ENCODE results near the gene MGST3. TPM values are rescaled to one million over a fixed set of nuclear protein-coding genes. Genes with fewer than 3 reads are reported as not detected.

Gene MGST3
- total RNA-seq, 1 donor = 178 TPM

DNA sequence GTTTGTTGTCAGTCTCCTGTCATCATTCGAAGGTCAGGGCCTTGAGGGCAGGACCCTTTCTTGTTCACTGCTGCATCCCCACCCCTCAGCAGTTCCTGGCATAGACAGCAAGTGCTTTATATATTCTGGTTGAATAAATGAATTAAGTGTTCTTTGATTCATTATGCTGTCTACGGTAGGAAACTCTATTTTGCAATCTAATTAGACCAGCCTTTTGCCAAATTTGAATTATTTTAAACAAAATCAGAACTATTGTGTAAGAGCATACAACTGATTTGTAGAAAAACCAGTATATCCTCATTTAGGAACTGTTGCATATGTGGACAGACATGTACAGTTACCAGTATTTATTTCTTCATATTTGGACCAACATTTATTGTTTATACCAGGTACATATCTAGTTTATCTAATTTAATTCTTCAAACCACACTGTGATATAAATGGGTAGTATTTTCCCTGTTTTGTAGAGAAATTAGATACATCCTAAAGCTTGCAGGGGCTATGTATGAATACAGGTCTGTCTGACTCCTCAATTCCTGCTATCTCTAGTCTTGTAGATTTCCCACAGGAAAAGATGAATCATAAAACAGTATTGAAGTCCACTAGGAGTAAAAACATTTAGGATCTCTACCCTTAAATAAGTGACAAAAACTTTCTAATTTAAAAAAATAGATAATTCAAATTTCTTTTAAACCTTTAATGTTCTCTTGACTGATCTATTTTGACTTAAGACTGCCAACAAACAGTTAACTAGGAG is 10.4 kb downstream of the MGST3 start:
- TF ChIP-seq, protein P1, sequence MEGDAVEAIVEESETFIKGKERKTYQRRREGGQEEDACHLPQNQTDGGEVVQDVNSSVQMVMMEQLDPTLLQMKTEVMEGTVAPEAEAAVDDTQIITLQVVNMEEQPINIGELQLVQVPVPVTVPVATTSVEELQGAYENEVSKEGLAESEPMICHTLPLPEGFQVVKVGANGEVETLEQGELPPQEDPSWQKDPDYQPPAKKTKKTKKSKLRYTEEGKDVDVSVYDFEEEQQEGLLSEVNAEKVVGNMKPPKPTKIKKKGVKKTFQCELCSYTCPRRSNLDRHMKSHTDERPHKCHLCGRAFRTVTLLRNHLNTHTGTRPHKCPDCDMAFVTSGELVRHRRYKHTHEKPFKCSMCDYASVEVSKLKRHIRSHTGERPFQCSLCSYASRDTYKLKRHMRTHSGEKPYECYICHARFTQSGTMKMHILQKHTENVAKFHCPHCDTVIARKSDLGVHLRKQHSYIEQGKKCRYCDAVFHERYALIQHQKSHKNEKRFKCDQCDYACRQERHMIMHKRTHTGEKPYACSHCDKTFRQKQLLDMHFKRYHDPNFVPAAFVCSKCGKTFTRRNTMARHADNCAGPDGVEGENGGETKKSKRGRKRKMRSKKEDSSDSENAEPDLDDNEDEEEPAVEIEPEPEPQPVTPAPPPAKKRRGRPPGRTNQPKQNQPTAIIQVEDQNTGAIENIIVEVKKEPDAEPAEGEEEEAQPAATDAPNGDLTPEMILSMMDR (IDR thresholded peaks at IDR 0.05; ENCODE audit: insufficient read depth, low read length) = no peak
- DNase-seq (ENCODE audit: low read depth) = peak; percentile 39
- H3K4me3 ChIP-seq (ENCODE audit: low read depth, low read length) = no peak overlapping the region

- DNase-seq (ENCODE audit: low read depth) = no peak
- H3K4me3 ChIP-seq (ENCODE audit: low read depth, low read length) = no peak overlapping the region
- TF ChIP-seq, protein P1 (IDR thresholded peaks at IDR 0.05; ENCODE audit: insufficient read depth, low read length) = no peak
Observed at GRCh38 chr1:165644064-165644735, 13.2 kb downstream of the MGST3 start.

- no peak overlapping the region for H3K4me3 ChIP-seq (ENCODE audit: low read depth, low read length)
- TF ChIP-seq, protein P1 (IDR thresholded peaks at IDR 0.05; ENCODE audit: insufficient read depth, low read length) = no peak
- DNase-seq (ENCODE audit: low read depth) = peak; percentile 27
Observed at GRCh38 chr1:165645654-165646366, 14.8 kb downstream of the MGST3 start.

DNA sequence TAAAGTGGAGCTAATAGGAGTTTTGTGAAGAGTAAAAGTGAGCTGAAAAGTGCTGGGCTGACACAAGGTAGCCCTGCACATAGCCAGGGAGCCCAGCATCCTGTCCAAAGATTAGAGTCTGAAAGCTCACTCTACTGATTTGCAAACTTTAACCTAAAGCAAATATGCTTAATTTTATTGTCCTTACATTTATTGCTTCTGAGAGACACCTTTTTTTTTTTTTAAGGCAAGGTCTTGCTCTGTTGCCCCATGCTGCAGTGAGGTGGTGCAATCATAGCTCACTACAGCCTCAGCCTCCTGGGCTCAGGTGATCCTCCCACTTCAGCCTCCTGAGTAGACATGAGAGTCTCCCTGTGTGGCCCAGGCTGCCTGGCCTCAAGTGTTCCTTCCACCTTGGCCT is 16.5 kb downstream of the MGST3 start:
- no peak for DNase-seq (ENCODE audit: low read depth)
- no peak overlapping the region for H3K4me3 ChIP-seq (ENCODE audit: low read depth, low read length)
- TF ChIP-seq, protein P1 (IDR thresholded peaks at IDR 0.05; ENCODE audit: insufficient read depth, low read length) = no peak

DNA sequence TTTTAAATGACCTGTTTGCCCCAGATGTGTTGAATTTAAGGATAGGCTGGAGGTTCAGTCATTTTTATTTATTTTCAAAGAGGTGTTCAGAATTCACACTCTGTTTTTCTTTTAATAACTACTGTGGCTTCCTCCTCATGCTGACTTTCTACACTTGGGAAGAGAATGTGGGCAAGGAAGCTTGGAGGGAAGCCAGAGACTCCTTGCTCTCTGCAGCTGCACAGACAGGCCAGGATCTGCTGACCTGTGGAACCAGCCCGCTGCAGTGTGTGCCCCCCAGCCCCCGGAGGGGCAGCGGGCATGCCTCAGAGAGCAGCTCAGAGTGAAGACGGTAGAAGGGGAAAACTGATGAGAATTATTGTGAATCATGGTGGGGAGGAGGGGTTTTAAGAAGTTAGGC is 16.9 kb downstream of the MGST3 start:
- TF ChIP-seq, protein P1 (IDR thresholded peaks at IDR 0.05; ENCODE audit: insufficient read depth, low read length) = no peak
- no peak overlapping the region for H3K4me3 ChIP-seq (ENCODE audit: low read depth, low read length)
- DNase-seq (ENCODE audit: low read depth) = peak; percentile 18

- DNase-seq (ENCODE audit: low read depth) = no peak
- TF ChIP-seq, protein P1 (IDR thresholded peaks at IDR 0.05; ENCODE audit: insufficient read depth, low read length) = no peak
- H3K4me3 ChIP-seq (ENCODE audit: low read depth, low read length) = no peak overlapping the region
Observed at GRCh38 chr1:165648919-165649572, 18.0 kb downstream of the MGST3 start.

Measured in fibroblast of the aortic adventitia (primary cell).